Right lobe of liver (tissue), 4 donors: ENCODE results near the gene NUP85.
"Not testable (repeated sequence)": the region's sequence is repeated elsewhere in the genome, so short reads cannot be mapped to it uniquely, and the experiment has no call there.

Source experiments
- CTCF ChIP-seq, 4 donors: fragments of 200-600 bp in 3 of 4; fragments of 450-650 bp in 1 of 4; IDR thresholded peaks; one replicate each; pipeline versions ENCODE4 v1.5.1 to v1.8.0; 2016 to 2022; ENCODE audit warnings: antibody characterized with exemption in 4 of 4, mild to moderate bottlenecking in 2 of 4
- POLR2A ChIP-seq: fragments of 450-650 bp; IDR thresholded peaks from one replicate; pipeline ENCODE4 v1.6.1; 2017; ENCODE audit warnings: antibody characterized with exemption, mild to moderate bottlenecking
- donor health status: DM: no; HTN: no; CAD: no.
- donor health status: DM: no; HTN: no; CAD: no.
- donor health status: DM: no; HTN: yes; CAD: no.

- not testable (repeated sequence) for TF ChIP-seq CTCF (IDR thresholded peaks at IDR 0.05); POLR2A
Measured at GRCh38 chr17:75207050-75207407, 1.6 kb downstream of the NUP85 start.
